Measurements from ENCODE around the gene CFAP68. TPM values are rescaled to one million over a fixed set of nuclear protein-coding genes. Genes with fewer than 3 reads are reported as not detected.

CFAP68 gene
- total RNA-seq, 1 experiment from 2014 or later, result 27.4 TPM

- DNase-seq (no peak), ATAC-seq (no peak)
- no peak within 1 kb of the TSS for H3K27ac ChIP-seq (ENCODE audit: low read length)
- no peaks in the 10 kb centered on the region for H4K20me1 ChIP-seq (ENCODE audit: low read length)
- no peaks in the 10 kb centered on the region for H3K27me3 ChIP-seq (ENCODE audit: low read length)
- no peaks in the 10 kb centered on the region for H3K36me3 ChIP-seq (ENCODE audit: low read depth, low read length)
- H3K79me2 ChIP-seq (ENCODE audit: low read length), result no peaks in the 10 kb centered on the region
- H3K9ac ChIP-seq (ENCODE audit: low read length), result no peak within 1 kb of the TSS
- POLR2A ChIA-PET (ENCODE audit: unreplicated experiment), result no interaction called here
- TF ChIP-seq CTCF (conservative IDR thresholded peaks at IDR 0.05; ENCODE audit: low read depth, low read length) (no peak), EZH2phosphoT487 (IDR thresholded peaks at IDR 0.05; ENCODE audit: borderline replicate concordance, low read length) (no peak), EZH2 (IDR thresholded peaks at IDR 0.05; ENCODE audit: low read length, unreplicated experiment) (no peak)
- no peaks in the 10 kb centered on the region for H3K9me3 ChIP-seq (ENCODE audit: low read length)
- H3F3A ChIP-seq (ENCODE audit: low read length, unreplicated experiment), result no peaks in the 10 kb centered on the region
- BruUV-seq (replicated peaks), result no TSS peak
- no peak within 1 kb of the TSS for H3K4me3 ChIP-seq (ENCODE audit: low read length)
- H3K4me1 ChIP-seq (ENCODE audit: insufficient read depth, low read length), result peaks cover 6% of the 10 kb centered on the region
- CTCF ChIA-PET, result no interaction called here
- H2AFZ ChIP-seq (ENCODE audit: low read length), result peak within 1 kb of the TSS; percentile 69
- no peaks in the 10 kb centered on the region for H3K9me2 ChIP-seq (replicated peaks; ENCODE audit: low read length)
- peak within 1 kb of the TSS; percentile 54 for H3K4me2 ChIP-seq (ENCODE audit: low read length)
- intact Hi-C loops (cut with micrococcal nuclease), result no loop called here
These were observed 33.2 kb downstream of the CFAP68 start, which contains the start of gene HSPB2 for GRCh38 chr11:111912535-111912934. Gene HSPB2 (plus strand): TSS chr11:111912734. CDS start chr11:111912830, 96 bp downstream.

GRCh38 chr11:111913031-111913861, 33.9 kb downstream of the CFAP68 start:
- CTCF ChIA-PET, result no interaction called here
- Histone ChIP-seq H2AFZ (ENCODE audit: low read length) (no peak overlapping the region), H3K9me3 (ENCODE audit: low read length) (no peaks in the 10 kb centered on the region), H3K4me2 (ENCODE audit: low read length) (no peak overlapping the region), H3K9me2 (replicated peaks; ENCODE audit: low read length) (no peaks in the 10 kb centered on the region), H3K79me2 (ENCODE audit: low read length) (no peaks in the 10 kb centered on the region), H4K20me1 (ENCODE audit: low read length) (no peaks in the 10 kb centered on the region), H3K36me3 (ENCODE audit: low read depth, low read length) (no peaks in the 10 kb centered on the region), H3K4me3 (ENCODE audit: low read length) (no peak overlapping the region), H3K9ac (ENCODE audit: low read length) (no peak overlapping the region), H3K27me3 (ENCODE audit: low read length) (no peaks in the 10 kb centered on the region), H3K4me1 (ENCODE audit: insufficient read depth, low read length) (peaks cover 9% of the 10 kb centered on the region), H3F3A (ENCODE audit: low read length, unreplicated experiment) (no peaks in the 10 kb centered on the region), H3K27ac (ENCODE audit: low read length) (no peak overlapping the region)
- intact Hi-C loops (cut with micrococcal nuclease), result no loop called here
- BruUV-seq (replicated peaks), result no TSS peak
- POLR2A ChIA-PET (ENCODE audit: unreplicated experiment), result no interaction called here
- TF ChIP-seq EZH2phosphoT487 (IDR thresholded peaks at IDR 0.05; ENCODE audit: borderline replicate concordance, low read length) (no peak), CTCF (conservative IDR thresholded peaks at IDR 0.05; ENCODE audit: low read depth, low read length) (no peak), EZH2 (IDR thresholded peaks at IDR 0.05; ENCODE audit: low read length, unreplicated experiment) (no peak)
- ATAC-seq (no peak), DNase-seq (no peak)

- no TSS peak for BruUV-seq (replicated peaks)
- Histone ChIP-seq H3K4me2 (ENCODE audit: low read length) (no peak overlapping the region), H2AFZ (ENCODE audit: low read length) (0 out of 2 replicates have a peak overlapping the region, but pooled peaks have one; percentile 4), H3K4me1 (ENCODE audit: insufficient read depth, low read length) (peaks cover 16% of the 10 kb centered on the region), H3K79me2 (ENCODE audit: low read length) (no peaks in the 10 kb centered on the region), H3K9me2 (replicated peaks; ENCODE audit: low read length) (no peaks in the 10 kb centered on the region), H4K20me1 (ENCODE audit: low read length) (no peaks in the 10 kb centered on the region), H3K27ac (ENCODE audit: low read length) (no peak overlapping the region), H3K9ac (ENCODE audit: low read length) (no peak overlapping the region), H3K9me3 (ENCODE audit: low read length) (no peaks in the 10 kb centered on the region), H3F3A (ENCODE audit: low read length, unreplicated experiment) (no peaks in the 10 kb centered on the region), H3K4me3 (ENCODE audit: low read length) (no peak overlapping the region), H3K36me3 (ENCODE audit: low read depth, low read length) (no peaks in the 10 kb centered on the region), H3K27me3 (ENCODE audit: low read length) (no peaks in the 10 kb centered on the region)
- intact Hi-C loops (cut with micrococcal nuclease), result no loop called here
- DNase-seq, result peak; percentile 33
- ChIA-PET CTCF (no interaction called here), POLR2A (ENCODE audit: unreplicated experiment) (no interaction called here)
- TF ChIP-seq CTCF (conservative IDR thresholded peaks at IDR 0.05; ENCODE audit: low read depth, low read length) (no peak), EZH2 (IDR thresholded peaks at IDR 0.05; ENCODE audit: low read length, unreplicated experiment) (no peak), EZH2phosphoT487 (IDR thresholded peaks at IDR 0.05; ENCODE audit: borderline replicate concordance, low read length) (no peak)
- ATAC-seq, result no peak
These were observed 34.7 kb downstream of the CFAP68 start for GRCh38 chr11:111913997-111914396.

All from PC-3 (cell line).